SKM-1 (cell line): Measurements from ENCODE around the gene LRP2.
"Not testable (repeated sequence)": the region's sequence is repeated elsewhere in the genome, so short reads cannot be mapped to it uniquely, and the experiment has no call there.

ENCODE experiments used
- DNase-seq: peaks from one replicate; lab custom pipeline; 2025; ENCODE audit not compliant: unreplicated experiment; lab: John Stamatoyannopoulos, UW

Gene LRP2

GRCh38 chr2:169301596-169302335 lies 60.6 kb downstream of the LRP2 start:
- DNase-seq: no peak

DNA sequence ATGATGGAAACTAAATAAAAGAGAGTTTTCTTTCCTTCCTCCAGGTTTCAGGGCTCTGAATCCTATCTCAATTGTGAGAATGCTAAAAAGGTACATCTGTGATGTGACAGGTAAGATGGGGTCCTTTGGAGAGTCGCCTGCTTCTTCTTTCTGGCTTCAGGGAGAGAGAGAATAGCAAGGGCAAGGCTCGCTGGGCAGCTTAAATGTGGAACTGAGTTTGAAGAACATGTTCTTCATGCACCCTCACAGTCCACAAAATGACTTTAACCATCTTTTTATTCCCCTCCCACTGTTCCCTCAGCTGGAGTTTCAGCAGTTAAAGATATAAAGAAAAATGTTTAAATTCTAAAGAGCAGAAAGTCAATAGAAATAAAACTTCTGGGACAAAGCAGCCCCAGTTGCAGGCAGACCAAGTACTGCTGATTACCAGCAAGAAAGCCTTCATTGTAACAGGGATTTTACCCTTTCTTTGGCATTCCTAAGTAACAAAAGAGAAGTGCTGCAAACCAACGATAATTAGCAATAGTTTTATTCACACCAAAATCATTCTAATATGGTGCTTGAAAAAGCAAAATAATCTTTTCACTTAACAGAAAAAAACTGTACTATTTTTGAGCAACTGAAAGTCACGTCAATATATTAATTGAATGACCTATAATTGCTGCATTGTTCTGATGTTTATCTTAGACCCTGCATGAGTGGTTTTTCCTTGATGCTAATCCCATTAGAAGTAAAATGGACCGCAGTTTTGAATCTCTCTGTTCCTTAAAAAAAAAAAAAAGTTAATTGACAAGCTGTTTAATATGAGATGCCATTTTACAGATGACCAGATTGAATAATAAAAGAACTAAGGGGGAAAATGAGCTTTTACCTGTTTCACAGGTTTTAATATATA lies 61.5 kb downstream of the LRP2 start:
- no peak for DNase-seq

DNA sequence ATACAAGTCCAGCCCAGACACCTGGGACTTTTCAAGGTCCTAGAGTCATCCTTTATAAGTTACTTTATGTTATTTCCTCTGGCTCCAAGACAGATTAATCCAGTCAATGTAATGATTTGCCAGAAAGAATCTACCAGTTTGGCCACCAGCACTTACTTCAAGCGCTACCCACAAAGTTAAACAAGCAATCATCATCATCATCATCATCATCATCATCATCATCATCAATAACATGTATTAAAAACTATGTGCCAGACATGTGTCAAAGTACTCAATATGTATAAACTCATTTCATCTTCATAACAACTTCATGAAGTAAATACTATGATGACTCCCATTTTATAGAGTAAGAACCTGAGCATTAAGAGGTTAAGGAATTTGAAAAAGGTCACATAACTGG lies 64.3 kb downstream of the LRP2 start:
- no peak for DNase-seq

DNA sequence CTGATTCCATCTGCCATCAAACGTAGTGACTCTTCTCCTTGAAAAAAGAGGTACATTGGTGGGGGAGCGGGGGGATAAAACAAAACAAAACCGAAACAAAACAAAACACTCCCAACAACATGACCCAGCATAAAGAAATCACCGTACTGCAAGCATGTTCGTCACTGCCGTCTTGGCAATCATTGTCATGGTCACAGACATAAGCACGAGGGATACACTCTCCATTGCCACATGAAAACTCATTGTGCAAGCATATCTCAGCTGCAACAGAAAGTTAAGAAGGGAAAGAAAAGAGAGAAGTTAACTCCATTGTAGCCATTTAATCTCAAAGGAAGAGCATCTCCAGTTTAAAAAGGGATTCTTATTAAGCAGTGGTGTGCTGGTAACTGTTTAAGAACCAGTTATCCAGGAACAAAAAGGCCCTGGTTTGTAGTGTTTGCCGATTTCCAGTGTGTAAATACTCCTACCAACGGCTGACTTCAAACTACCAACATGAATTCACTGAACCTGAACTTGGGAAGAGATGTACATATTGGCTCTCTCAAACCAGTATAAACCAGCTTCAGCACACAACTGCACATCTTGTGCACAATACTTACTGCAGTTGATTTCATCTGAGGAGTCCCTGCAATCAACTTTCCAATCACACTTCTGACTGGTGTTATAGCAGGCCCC lies 68.2 kb downstream of the LRP2 start:
- no peak for DNase-seq

DNA sequence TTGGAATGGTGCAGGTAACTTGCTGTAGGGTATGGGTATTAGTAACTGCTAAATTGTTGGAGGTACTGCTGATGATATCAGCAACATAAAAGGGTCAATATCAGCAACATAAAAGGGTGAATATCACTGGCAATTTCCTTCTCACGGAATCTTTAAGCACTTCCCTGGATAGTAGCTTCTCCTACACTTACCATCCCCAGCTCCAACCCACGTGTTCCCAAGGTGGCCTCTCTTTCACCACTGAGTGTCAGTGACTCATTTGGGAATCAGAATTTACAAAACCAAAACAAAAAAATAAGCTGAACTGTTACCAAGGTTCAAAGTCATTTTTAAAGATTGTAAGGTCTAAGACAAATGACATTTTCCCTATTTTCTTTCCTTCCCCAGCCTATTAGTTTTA lies 70.8 kb downstream of the LRP2 start:
- DNase-seq: no peak

DNA sequence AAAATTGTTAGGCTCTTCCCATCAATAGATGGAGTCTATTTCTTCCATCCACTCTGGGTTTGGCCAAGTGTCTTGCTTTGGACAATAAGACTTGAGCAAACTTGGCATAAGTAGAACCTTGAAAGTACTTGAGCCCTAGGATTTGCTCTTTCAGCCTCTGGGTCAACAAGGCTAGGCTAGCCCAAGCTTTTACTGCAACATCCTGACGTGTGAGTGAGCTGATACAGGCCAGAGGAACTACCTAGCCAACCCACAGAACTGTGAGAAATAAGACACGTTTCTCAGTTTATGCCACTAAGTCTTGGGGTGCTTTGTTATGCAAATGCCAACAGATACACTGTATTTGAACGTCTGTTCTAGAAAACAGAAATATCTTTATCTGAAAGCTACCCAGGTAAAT lies 71.9 kb downstream of the LRP2 start:
- no peak for DNase-seq

- DNase-seq: no peak
These were observed 74.7 kb downstream of the LRP2 start for GRCh38 chr2:169287666-169288065.

- no peak for DNase-seq
These were observed 75.6 kb downstream of the LRP2 start for GRCh38 chr2:169286624-169287231.

DNA sequence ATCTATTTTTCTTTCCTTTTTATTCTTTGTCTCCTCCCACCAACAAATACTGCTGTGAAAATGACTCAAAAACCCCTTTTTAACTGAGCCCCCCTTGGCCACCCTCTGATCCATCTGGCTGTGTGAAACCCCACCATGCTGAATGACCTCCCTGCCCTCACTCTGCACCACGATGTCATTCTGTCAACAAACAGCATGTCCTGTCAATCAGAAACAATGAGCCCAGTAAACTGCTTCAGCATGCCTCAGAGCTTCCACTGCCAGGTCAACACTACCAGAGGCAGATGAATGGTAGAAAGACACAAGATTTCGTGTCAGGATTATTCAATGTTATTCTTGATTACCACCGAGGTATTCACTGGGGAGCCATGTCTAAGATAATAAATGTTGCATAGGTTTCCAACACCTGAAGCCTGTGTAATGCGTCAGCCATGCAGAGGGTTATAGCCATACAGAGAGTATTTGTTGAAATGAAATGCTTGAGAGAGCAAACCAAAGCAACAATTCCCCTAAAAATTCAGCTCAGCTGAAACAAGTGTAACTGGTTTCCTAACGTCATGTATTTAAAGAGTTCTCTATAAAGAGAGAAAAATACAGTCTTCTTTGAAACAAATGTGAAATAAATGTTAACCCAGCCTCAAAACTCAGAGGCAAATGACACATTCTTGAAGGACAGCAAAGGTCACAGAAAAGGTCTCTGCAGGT lies 76.7 kb downstream of the LRP2 start:
- DNase-seq: no peak

- no peak for DNase-seq
These were observed 81.8 kb downstream of the LRP2 start for GRCh38 chr2:169280502-169280901.

- DNase-seq: no peak
These were observed 86.5 kb downstream of the LRP2 start for GRCh38 chr2:169275696-169276444.

GRCh38 chr2:169272010-169272409 lies 90.3 kb downstream of the LRP2 start:
- no peak for DNase-seq

DNA sequence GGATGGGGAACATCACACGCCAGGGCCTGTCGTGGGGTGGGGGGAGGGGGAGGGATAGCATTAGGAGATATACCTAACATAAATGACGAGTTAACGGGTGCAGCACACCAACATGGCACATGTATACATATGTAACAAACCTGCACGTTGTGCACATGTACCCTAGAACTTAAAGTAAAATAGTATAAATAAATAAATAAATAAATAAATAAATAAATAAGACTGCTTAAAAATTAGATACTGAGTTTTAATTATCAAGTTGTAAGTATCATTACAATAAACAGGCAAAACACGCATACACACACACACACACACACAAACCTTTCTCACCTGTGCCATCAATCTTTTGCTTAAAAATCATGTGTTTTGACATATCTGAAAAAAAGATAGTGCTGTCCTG lies 91.8 kb downstream of the LRP2 start:
- DNase-seq: not testable (repeated sequence)

GRCh38 chr2:169265591-169265990 lies 96.7 kb downstream of the LRP2 start:
- no peak for DNase-seq

DNA sequence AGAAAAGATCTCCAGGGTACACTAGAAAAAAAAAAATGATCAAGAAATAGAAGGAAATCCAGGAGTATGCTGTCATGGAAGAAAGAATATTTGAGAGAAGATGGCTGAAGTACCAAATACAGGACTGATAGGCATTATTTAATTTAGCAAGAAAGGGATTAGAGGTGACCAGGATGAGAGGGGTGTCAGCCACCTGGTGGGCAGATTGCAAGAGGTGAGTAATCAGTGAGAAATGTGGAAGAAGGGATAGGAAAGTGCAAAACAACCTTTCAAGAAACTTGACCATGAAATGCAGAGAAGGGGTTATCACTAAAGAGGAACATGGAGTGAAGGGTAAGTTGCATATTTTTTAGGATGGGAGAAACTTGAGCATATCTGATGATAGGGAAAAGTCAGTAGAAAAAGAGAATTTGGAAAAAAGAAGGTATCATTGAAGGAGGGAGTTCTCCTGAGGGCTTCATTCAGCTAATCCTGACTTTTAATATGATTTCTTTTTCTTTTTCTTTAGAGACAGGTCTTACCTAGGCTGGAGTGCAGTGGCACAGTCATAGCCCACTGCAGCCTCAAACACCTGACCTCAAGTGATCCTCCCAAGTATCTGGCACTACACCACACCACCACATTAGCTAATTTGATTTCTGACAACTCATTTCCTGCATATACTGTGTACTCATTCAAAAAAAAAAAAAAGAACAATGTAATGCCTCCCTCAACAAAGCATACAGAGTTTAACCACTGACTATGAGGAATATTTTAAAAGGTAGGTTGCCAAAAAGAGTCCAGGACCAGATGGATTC lies 101.3 kb downstream of the LRP2 start:
- DNase-seq: no peak

DNA sequence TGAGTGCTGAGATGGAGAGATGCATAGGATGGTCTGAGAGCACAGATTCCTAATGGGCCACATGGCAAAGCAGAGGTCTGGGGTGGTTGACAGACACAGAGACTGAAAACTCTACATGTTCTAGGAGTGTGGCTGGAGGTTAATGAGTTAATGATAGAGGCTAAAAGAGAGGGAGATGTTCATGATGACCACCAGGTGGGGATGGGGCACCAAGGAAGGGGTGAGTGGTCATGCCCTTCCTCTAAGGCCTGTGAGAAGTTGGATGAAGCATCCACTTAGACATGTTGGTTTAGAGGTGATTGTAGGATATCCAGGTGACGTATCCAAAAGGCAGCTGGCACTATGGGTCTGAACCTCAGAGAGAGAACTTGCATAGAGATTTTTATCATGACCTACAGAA lies 102.1 kb downstream of the LRP2 start:
- no peak for DNase-seq

DNA sequence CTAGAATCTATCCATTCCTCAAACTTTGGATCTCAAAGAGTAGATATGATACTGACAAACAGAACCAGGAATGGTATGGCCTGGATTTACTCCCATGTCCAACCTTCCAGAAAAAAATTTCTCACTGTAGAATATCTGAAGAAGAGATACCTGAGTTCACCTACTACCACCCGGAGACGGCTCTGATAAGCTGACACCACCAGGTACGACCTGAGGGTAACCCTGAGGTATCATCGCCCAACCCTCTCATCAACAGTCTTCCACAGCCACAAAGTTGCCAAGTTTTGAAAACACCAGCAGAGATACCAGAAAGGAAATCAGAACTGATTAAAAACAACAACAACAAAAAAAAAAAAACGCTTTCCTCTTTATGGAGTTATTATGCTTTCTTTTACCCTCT lies 102.9 kb downstream of the LRP2 start:
- no peak for DNase-seq

- DNase-seq: no peak
These were observed 104.2 kb downstream of the LRP2 start for GRCh38 chr2:169258045-169258601.

DNA sequence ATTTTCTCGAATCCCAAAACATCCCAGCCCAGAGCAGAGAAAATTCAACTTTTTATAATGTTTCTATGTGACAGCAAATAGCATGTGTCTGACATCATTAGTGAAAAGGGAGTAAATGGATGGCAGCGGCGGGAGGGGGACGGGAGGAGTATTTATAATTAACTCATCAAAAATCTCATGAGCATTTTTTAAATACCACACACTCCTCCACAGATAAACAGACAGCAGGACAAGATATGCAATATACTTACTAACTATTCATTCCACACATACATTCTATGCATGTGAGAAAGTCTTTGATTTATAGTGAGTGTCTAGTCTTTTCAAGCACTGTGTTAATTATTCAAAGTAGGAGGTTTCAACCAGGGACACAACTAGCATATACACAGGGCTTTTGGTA lies 107.6 kb downstream of the LRP2 start:
- no peak for DNase-seq
